ENCODE data around the gene CTBP2.

The CTBP2 gene

DNA sequence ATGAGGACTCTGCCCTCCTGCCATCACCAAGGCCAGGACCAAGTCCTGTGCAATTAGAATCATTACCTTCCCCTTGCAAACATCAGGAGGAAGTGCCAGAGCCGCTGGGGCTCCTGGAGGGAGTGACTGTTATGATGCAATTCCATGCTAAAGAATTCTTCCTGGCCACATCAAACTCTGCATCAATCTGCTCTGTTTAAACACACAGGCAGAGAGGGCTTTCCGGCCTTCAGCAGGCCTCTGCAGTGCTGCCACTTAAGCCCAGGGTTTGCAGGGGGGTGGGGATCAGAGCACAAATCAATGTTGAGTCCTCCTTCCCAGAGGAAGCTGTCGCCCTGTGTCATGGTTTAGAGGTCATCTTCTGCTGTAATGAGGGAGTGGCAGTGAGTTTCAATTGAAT lies 58.1 kb downstream of the CTBP2 start:
- DNase-seq: no peak

DNA sequence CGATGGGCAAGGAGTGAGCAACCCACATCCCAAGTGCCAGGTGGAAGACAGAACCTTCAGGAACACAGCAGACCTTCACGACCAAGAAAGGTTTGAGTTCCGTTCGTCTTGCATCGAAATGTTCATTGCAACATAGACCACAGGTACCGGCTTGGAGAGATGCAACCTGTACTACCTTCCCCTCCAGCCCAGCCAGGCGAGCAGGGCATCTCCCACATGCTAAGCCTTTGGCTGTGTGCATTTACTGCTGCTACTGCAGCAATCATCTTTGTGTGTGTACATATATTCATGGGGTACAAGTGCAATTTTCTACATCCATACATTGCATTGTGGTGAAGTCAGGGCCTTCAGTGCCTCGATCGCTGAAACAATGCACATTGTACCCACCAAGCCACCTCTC lies 58.8 kb downstream of the CTBP2 start:
- DNase-seq: no peak

DNA sequence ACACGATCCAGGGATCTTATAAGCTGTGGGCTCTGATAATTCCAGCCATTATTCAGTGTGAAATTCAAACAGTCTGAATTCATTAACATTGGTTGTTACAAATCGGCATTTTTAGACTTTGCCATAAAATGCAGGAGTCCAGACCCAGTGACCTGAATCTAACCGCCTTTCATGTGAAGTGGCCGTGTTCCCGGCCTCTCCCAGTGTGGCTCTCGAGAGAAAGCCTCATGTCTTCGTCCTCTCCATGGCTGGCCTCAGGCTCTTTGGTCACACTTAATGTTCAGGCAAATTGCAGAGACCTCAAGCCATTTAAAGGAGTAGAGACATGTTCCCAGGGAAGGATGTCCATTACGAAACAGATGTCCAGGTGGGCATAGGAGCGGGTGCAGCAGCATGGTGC lies 59.3 kb downstream of the CTBP2 start:
- DNase-seq: no peak

DNA sequence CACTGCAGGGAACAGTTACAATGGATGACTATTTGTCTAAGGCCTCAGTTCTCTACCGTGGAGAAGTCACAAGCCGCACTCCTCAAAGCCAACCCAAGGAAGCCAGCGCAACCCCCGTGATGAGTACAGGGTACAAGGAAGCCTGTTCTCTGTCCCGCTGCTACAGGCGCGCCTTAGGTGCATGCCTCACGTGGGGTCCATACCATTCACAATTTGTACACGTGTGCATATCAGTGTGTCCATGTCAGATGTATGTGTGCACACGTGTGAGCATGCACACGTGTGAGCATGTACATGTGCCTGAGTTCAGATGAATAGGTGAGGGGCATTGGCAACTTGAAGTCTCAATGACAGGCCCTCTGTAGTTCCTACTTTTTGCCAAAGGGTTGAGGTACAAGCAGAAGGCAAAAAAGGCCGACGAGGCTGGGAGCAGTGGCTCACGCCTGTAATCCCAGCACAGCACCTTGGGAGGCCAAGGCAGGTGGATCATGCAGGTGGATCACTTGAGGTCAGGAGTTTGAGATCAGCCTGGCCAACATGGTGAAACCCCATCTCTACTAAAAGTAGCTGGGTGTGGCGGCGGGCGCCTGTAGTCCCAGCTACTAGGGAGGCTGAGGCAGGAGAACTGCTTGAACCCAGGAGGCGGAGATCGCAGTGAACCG lies 62.8 kb downstream of the CTBP2 start:
- DNase-seq: no peak

DNA sequence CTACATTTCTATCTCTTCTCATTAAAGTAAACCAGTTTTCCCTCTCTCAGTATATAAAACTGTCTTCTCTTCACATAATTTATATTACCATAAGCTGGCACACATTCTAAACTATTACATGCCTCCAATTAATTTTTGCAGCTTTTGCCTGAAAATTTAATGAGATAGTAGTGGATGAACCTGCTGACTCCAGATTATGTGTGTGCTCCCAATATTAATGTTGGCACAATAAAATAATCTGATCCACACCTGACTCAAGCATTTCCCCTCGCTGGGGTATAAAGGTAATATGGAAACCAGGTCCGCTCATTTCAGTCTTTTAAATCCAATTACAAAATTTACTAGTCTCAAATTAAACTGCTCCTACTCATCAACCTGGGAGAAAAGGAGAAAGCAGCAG lies 63.4 kb downstream of the CTBP2 start:
- no peak for DNase-seq

DNA sequence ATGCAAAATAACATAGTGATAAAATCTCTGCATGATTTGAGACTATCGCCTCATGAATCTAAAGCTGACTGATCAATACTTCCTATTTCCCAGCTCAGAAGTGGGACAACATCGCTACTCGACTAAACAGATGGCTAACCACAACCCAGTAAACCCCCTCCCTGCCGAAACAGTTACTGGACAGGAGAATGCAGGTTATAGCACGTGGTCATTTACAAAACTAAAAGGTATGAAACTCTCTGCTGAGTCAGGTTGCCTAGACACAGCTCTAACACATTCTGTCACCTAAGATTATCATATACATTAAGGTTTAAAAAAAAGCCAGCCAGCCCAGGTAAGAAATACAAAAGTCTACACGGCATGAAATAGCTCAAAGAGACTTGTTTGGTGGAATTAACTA lies 64.0 kb downstream of the CTBP2 start:
- no peak for DNase-seq

DNA sequence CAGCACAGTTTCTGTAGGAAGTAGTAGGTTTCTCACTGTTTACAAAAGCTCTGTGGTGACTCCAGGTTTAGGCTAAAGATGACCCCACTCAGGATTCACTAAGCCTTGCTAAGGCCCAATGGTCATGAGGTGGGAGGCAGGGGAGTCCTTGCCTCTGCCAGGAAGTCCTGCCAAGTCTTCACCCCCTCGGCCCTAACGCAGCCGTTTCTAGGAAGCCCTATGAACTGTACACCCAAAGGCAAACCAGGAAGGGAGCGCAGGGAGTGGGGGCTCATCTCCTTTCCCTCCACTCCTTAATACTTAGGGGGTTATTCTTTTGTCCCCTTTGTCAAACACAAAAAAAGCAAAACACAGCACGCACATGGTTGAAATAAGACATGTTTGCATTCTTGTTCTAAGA lies 64.6 kb downstream of the CTBP2 start:
- DNase-seq: no peak

DNA sequence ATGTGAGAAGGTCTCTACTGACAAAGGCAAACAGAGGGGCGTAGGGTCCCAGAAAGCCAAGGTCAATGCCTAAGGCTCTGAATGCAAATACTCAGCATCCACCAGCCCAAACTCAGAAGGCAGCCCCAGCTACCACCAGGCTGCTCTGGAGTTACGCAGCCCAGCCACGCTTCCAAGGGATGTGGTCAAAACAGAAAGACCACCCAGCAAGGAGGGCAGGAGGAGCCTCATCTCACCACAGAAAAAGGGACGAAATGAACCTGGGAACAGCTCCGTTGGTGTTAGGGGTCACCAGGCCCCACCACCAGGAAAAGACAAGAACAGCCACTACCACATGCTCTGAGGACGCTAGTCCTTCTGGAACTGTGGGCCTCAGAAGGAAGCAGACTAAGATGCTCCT lies 65.1 kb downstream of the CTBP2 start:
- DNase-seq: no peak

DNA sequence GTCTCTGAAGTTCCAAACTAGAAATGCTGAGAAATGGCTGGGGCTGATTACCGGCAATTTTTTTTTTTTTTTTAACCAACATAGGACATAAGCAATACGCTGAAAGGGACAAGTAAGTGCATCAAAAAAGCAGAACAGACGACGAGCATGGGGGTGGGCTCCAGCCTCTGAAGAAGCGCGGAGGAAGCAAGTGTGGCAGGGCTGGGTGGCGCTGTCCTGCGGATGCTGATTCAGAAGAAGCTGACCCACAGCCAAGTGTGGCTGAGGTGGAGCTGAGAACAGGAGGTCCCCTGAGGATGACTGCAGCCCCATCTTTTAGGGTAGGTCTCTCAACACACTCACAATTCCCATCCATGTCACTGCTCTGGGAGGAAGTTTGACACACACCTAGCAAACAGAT lies 65.6 kb downstream of the CTBP2 start:
- DNase-seq: no peak

DNA sequence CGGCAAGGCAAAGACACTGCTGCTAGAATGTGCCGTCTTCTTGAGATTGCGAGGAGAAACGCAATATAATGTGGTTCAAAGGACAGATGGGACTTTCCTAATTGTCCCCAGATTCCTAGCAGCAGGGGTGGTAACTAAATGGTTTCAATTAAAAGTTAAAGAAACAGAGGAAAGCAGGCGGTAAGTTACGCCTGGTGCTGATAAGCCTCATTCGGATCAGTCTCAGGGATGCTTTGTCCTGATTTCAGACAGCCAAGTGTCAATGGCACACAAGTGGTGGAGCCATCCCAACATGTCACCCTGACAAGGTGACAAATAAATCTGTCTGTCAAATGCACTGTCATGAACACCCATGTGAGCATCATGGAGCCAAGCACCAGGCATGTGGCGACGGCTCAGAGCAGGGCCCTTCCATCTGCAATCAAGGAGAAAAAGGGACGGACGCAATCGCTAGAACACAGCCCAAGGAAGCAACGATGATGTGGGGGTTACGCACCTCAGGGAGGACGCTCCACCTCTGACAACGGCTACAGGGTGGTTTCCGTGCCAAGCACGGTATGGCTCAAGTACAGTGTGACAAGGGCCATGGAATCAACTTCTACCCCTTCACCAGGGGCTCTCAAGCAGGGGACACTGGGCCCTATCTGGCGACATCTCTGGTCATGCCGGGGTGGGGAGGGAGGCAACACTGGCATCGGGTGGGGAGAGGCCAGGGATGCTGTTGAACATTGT lies 66.2 kb downstream of the CTBP2 start:
- no peak for DNase-seq

DNA sequence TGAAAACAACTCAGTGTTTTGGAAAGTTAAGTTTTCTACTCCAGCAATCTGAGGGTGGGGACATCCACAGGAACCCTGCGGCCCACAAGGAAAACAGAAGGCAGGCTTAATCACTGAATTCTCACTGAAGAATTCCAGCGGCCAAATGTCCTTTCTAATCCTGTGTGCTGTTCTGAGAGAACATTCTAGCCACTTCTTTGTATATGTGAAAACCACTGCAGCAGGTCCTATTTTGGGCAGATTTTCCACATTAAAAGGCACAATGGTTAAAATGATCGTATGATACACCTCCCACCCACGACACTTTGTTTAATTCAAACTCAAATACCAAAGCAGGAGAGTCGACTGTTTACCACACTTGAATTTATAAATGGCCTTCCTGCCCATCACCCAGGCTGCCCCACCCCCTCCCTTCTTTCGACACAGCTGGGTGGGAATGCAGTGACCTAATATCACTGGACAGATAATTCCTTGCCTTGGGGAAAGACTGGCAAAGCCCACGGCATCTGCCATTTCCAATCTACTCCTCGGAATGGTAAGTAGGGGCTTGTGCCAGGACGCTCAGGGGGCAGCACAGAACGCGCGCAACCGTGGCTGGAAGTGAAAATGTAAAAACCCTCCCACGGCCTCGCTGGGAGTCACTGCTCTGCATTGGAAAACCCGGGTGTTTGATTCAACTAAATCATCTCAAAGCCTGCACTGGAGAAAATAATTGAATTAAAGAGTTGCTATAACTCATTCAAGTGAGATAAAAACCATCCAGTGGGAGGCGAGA lies 67.0 kb downstream of the CTBP2 start:
- DNase-seq: no peak

DNA sequence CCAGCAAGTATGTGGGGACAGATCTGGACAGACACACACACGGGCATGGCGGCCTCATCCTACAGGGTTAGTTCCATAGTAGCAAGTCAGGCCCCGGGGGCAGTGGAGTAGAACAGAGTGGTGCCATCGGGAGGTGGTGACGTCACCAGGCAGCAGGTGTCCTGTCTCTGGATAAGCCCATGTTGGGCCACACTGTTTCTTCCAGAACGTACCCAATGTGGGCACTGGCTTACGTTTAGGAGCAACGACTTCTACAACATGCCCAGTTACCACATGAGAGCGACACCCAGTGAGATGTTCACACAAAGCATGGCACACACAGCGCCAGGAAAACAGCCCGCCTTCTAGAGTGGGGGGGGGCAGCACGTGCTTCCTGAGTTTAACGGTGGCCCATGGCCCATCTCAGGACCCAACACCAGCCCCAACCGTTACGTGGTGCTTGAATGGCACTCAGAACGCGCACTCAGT lies 67.8 kb downstream of the CTBP2 start:
- DNase-seq: no peak

DNA sequence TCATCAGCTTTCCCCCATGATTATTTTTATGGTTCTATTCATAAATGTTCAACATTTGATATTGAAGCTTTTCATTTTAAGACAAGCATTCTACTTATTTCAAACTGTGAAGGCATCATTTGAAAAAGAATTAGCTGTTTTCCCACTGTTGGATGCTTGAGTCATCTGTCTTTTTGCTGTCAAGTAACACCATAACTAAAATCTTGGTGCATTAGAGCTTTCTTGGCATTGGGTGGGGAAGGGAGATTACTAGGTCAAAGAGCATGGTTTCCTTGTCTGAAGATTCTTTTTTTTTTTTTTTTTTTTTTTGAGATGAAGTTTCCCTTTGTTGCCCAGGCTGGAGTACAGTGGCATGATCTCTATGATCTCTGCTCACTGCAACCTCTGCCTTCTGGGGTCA lies 68.5 kb downstream of the CTBP2 start:
- no peak for DNase-seq

DNA sequence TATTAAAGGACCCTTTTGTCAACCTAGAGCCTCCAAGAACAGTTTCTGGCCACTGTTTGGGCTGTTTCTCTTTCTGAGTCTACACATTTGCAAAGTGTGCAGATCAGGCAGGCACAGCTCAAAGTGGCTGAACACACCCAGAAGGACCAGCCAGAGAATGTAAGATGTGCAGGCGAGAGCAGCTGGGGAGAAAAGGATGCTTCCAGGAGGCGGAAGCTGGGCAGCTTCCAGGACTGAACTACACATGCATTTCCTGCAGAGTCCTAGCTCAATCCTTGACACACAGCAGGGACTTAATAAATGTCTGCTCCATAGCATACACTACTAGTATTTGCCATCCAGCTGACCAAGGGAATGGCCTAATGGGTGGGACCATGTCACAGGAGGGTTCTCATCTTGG lies 70.9 kb downstream of the CTBP2 start:
- no peak for DNase-seq

DNA sequence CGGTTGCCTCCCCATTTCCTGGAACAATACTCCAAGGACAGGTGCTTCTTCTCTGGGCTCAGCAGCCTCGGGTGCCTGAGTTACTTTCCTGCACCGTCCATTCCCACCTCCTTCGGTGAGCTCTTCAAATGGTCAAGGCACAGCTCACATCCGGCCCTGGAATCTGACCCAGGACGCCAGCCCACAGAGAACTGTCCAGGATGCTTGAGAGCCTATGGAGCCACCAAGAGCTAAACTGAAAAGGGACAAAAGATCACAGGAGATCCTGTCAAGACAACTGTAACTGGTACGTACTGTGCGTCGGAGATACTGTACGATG lies 72.5 kb downstream of the CTBP2 start:
- no peak for DNase-seq

DNA sequence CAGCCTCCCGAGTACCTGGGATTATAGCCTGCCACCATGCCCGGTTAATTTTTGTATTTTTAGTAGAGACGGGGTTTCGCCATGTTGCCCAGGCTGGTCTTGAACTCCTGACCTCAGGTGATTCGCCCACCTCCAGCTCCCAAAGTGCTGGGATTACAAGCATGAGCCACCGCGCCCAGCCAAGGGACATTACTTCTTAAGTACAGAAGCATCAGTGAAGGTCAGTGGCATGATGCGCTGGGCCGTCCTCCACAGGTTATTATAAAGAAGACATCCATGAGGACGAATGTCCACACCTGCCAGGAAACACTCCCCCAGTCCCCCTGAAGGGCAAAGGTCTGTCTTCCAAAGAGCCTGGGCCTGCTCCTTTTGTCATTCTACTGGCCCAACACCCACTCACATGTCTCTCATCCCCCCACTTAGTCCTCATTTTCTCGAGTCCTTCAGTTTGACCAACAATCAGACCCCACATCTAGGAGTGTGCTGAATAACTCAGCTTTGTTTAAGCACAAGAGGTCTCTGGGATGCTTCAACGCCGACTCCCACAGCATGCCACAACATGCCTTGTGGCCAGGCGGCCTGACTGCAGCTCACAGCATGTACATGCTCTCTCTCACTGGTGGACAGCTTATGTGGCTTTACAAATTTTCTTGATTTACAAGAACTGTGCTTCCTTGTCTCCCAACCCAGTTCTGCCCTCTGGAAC lies 73.0 kb downstream of the CTBP2 start:
- no peak for DNase-seq

DNA sequence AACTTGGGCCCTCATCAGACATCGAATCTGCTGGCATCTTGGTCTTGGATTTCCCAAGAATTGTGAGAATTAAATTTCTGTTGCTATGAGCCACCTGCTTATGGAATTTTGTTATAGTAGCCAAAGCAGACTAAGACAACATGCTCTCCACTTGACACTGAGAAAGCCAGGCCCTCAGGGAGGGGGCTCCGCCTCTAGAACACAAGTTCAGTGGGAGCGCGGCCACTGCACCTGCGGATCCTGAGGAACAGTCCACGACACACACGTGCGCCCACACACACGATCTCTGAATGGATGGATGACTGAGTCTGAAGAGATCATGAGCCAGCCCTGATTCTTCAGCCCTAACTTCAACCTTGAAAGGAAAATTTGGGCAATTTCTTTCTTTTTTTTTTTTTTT lies 73.7 kb downstream of the CTBP2 start:
- no peak for DNase-seq

DNA sequence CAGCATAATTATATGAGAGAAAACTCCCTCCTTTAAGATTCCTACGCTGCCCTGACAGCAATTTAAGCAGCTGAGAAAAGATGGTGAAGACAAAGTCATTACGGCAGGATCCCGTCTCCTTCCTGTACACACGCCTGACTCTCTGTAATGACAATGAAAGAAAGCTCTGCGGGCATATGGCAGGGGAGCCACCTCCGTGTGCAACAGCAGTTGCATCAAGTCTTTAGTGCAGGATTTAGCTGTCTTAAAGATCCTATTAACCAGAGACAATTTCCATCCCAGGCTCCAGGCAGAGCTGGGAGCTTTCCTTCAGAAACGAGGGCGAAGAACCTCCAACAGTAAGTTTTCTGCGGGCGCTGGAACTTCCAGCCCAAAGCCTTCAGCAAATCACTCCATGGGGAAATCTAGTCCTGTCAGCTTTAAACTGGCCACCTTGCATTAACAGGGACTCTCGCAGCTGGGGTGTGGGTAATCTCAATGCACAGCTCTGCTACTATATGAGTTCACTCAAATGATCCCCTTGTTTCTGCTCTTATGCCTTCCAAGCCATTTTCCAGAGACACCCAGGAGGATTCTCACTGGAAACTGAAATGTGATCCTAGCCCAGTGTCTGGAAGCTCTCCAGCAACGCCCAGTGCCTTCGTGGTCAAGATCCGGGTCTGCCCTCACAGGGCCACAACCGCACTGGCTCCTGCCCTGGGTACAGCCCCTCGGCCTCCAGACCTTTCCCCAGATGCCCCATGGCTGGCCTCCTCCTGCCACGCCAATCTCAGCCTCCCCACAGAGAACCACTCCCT lies 74.9 kb downstream of the CTBP2 start:
- no peak for DNase-seq

DNA sequence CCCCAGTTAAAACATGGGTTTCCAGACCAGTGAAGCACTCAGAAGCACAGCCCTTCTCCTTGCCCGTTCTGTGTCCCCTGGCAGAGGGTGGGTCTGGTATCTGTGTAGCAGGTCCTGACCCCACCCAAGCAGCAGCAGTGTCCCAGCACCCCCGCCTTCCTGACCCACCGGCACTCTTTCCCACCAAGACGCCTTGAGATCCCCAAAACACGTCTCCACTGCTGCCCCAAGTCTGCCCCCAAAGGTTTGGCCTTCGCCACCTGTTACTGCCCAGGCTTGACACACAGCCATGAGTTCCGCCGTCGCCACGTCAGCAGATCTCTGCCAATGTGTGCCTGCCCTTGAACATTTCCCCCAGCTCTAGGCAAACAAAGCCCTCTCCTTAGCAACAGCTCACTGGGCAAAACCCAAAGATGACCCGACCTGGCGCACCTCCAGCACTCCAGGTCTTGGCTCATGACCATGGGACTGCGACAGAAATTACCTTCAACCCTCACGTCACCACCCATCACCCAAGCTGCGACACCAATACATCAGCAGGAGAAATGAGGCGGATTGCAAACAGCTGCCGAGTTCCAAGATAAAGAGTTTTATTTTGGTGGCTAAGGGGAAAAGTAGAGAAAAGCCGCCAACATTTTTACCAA lies 75.6 kb downstream of the CTBP2 start:
- no peak for DNase-seq

DNA sequence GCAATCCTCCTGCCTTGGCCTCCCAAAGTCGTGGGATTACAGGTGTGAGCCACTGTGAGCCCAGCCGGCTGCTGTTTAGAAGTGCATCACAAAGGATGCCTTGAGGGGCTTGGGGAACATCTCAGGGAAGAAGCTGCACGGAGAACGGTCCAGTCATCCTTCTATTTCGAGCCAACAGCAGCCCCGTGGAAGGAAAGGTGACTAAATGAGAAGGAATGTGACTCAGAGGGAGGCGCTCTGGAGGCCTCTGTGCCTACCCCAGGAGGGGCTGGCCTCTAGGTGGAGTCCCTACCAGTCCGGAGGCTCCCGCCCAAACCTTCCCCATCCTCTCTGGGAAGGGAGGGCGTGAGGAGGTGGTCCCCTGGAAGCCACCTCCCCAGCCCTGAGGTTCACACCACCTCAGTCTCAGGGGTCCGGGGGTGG lies 76.2 kb downstream of the CTBP2 start:
- no peak for DNase-seq

DNA sequence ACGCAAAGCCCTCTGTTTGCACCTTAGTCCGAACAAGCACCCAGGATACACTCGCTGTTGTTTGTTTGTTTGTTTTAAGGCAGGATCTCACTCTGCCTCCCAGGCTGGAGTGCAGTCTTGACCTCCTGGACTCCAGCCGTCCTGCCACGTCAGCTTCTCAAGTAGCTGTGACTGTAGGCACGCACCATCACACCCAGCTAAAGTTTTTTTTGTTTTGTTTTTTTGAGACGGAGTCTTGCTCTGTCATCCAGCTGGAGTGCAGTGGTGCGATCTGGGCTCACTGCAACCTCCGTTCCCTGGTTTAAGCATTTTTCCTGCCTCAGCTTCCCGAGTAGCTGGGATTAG lies 76.8 kb downstream of the CTBP2 start:
- no peak for DNase-seq

DNA sequence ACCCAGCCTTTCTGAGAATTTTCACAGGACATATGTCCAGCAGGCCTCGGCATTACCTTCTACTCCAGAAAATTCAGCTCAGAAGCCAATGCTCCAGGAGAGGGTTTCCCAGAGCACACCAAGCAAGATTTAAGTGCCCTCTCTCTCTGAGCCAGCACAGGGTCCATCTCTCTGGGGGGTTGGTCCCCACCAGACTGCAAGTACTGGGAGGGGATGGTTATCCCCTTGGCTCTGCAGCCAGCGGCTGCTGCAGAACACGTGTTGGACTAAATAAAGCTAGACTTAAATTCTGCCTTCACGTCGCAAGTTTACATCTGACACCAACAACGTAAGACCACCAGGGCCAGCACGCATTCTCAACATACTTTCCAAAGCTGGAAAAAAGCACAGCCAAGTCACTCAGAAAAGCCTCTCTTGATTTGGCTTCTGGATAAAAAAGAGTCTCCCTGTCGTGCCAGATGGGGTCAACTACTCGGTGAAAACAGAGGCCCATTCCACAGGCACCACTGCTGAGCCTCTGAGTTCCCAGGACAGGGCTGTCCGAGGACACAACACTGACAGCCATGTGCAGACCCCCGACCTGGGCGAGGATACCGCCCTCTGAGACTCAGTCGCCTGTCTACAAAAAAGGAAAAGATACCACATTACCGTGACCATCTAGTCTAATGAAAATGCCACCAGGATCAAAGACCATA lies 77.3 kb downstream of the CTBP2 start:
- DNase-seq: no peak

Data from CD4-positive, alpha-beta T cell treated with Interleukin-4 for 4 hours (primary cell).